EH (cell line): ENCODE measurements around the gene R3HDM4.
"Not testable (repeated sequence)": the region's sequence is repeated elsewhere in the genome, so short reads cannot be mapped to it uniquely, and the experiment has no call there.

Experiments
- DNase-seq: peaks from one replicate; pipeline ENCODE4 v3.0.0-alpha.2; 2015; ENCODE audit warnings: low read depth

R3HDM4 gene

GRCh38 chr19:858284-858683, 54.7 kb downstream of the R3HDM4 start:
- DNase-seq, result no peak

- DNase-seq, result no peak
Measured at GRCh38 chr19:855566-856120, 57.4 kb downstream of the R3HDM4 start.

GRCh38 chr19:855142-855541, 57.9 kb downstream of the R3HDM4 start:
- no peak for DNase-seq

- no peak for DNase-seq
Measured at GRCh38 chr19:854549-854948, 58.5 kb downstream of the R3HDM4 start.

- DNase-seq, result not testable (repeated sequence)
Measured at GRCh38 chr19:853614-854220, 59.3 kb downstream of the R3HDM4 start.

- no peak for DNase-seq
Measured at GRCh38 chr19:853014-853585, 59.9 kb downstream of the R3HDM4 start.

- no peak for DNase-seq
Measured at GRCh38 chr19:852136-853013, 60.6 kb downstream of the R3HDM4 start, which contains the start of gene ELANE. TSS of gene ELANE (plus strand) at chr19:852303. CDS start at chr19:852329, 26 bp downstream.

GRCh38 chr19:850979-851335, 62.1 kb downstream of the R3HDM4 start:
- no peak for DNase-seq

- DNase-seq, result peak; percentile 95
Measured at GRCh38 chr19:850221-850978, 62.6 kb downstream of the R3HDM4 start.

GRCh38 chr19:849195-849594, 63.8 kb downstream of the R3HDM4 start:
- not testable (repeated sequence) for DNase-seq

- no peak for DNase-seq
Measured at GRCh38 chr19:848386-848921, 64.6 kb downstream of the R3HDM4 start.
